Measurements from ENCODE around the gene DCXR.

The DCXR gene

DNA sequence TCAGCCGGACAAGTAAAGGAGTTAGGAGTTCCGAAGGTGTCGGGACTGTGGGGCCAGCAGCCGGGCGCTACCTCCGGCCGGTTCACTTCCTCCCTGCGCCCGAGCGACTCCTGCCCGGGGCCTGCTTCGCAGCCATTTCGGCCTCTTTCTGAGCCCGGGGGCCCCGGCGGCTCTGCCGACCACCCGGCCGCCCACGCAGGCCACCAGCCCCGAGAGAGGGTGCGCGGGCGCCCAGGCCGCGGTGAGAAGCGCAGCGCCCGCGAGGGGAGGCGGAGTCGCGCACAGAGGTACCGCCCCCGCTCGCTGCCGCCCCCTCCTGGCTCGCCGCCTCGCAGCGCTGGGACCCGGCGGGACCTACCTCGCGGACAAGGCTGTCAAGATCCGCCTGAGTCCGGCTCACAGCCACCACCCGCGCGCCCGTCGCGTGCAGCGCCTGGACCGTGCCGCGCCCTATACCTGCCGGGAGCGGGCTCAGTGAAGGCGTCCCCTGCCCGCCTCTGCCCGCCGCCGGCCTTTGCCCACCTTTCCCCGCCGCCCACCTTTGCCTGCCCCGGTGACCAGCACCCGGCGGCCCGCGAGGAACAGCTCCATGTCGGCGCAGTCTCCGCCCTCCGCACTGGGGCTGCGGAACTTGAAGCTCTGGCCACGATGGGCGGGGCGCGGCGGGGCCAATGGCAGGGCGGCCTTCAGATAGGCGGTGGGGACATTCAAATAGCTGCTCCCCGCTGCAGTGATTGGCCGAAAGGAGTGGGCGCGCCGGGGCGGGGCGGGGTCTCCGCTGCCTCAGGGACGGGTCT is at the start of gene DCXR:
Gene DCXR (minus strand): TSS at position 606 of the 797 bp plus-strand sequence. CDS start 15 bp downstream, at position 591.
- peak; percentile 96 for DNase-seq (ENCODE audit: low read depth)

DNA sequence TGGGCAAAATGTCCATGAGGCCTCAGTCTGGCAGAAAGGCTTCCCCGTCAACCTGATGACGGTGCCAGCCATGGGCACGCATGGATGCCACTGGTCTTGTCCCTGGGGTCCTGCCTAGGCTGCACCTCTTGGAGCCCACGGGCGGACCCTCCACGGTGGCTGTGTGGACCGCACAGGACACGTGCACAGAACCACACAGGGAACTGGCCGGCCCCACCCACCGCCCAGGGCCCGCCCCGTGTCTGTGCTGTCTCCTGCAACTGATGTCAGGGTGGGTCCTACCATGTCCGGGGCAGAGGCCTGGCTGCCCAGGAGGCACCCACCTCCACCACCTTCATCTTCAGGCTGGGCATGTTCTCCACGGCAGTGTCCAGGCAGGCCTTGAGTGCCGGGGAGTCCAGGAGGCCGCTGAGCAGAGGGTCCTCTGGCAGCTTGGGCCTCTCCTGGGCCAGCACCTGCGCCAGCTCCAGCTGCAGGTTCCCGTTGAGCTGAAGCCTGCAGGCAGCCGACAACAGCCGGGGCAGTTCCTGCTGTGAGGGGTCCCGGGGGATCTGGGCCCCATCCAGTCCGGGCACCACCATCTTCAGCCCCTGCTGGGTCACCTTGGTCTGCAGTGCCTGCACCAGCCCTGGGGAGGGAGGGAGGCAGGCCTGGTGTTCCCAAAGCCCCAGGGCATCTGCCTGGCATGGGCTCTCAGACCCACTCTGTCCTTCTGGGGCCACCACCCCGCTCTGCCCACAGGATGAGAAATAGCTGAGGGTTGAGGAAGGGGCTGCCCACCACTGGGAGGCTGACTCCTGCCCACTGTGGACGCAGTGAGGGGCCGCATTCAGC is 48.7 kb upstream of the DCXR start:
- no peak for DNase-seq (ENCODE audit: low read depth)

DNA sequence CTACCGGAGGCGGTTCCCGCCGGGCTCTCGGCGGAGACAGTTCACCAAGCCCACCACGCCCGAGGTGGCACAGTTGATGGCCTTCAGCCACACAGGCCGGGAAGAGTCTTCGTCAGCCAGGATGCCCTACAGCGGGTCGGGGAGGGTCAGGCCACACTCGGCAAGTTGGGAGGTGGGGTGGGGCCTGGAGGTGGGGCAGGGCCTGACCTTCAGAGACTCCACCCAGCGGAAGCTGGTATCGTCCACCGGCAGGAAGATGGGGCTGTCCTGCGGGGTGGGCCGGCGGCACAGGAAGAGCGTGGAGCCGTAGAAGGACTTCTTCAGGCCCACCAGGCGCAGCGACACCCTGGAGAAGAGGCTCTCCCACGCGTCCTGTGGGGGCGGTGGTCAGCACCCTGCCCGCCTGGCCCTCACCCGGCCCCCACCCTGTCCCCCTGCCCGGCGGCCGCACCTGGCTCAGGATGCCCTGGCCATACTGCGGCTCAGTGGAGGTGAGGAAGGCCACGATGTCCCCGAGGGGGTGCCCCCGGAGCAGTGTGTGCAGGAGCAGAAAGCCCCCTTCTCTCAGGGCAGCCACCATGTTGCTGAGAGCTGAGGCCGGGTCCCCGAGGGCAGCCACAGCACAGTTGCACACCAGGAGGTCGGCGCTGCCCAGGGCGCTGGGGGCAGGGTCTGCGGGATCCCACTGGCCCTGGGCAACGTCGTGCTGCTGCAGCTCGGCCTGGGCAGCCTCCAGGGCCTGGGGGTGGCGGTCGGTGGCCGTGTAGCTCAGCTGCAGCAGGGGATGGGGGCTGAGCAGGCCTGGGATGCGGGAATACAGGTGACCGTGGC is 47.7 kb upstream of the DCXR start:
- no peak for DNase-seq (ENCODE audit: low read depth)

DNA sequence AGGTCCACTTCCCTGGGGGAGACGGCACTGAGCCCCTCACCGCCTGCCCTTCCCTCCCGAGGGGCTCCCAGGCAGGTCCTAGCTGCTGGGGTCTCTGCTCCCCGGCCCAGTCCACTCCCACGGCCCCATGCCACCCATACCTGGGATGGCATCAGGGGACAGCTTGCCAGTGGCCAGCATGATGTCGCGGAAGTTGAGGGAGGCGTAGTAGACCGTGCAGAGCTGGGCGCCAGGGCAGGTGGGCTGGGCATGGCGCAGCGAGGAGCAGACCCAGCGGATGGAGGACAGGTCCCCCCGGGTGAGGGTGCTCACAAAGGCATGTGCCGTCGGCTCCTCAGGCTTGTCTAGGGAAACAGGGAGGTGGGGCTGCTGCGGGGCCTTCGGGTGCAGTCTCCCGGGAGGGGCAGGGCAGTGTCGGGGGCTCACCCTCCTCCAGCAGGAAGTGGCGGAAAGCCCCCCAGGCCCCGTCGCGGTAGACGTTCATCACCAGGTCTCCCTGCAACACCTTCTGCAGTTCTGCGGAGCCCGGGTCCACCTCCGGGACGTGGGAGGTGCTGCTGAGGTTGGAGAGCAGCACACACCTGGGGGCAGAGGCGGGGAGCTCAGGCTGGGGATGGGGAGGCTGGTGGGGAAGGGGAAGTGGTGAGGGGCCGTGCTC is 47.0 kb upstream of the DCXR start:
- DNase-seq (ENCODE audit: low read depth), result no peak

DNA sequence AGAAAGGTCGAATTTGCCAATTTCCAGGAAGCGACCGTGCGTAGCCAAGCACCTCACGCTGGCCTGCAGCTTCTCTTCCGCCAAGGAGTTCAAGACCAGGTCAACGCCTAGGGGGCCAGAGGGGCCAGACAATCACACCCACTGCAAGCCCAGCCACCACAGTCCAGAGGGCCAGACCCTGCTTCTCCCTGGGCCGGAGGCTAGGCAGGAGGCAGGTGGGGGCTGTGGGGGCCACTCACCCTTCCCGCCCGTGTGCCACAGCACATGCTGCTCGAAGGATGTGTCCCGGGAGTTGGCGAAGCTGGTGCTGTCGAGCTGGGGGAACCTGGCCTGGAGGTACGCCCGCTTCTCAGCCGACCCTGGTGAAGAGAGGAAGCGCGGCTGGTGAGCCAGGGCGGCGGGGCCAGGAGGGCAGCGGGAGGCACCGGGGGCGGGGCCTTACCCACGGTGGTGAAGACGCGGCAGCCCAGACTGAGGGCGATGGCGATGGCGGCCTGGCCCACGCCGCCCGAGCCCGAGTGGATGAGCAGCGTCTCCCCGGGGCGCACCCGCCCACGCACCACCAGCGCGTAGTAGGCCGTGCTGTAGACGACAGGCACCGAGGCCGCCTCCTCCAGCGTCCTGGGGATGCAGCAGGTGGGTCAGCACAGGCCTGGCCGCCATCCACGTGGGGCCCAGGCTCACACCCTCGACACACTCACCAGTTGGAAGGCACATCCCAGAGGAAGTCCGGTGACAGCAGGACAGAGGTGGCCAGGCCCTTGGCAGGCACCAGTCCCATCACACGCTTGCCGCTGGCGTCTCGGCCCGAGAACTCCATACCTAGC is 46.2 kb upstream of the DCXR start:
- no peak for DNase-seq (ENCODE audit: low read depth)

DNA sequence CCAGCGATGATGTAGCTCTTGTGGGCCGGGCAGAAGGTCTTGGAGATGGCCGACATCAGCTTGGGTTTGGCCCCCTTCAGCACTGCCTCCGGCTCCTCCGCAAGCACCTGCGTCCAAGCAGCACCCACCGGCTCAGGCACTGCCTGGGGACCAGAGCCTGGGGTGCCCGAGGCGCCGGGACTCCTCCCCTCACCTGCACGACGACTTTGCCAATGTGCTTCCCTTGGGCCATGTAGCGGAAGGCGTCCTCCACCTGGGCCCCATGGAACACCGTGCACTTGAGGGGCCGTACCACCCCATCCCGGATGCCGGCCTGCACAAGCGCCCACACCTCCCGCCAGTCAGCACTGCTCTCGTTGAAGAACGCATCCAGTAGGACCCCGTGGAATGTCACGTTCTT is 45.5 kb upstream of the DCXR start:
- no peak for DNase-seq (ENCODE audit: low read depth)

DNA sequence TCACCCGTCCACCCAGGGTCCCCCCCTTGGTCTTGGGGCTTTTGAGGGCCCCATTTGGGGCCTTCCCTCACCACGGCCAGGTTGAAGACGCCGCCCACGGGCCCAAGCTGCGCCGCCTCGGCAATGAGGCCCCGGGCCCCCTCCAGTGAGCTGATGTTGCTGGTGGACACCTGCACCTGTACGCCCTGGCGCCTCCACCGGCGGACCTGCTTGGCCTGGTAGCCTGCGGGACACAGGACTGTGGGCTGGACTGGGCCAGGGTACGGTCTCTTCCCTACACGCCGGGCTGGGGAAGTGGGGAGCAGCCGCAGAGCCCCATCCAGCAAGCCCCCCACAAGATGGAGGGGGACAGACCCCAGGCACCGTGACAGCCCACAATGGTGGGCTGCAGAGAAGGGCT is 45.0 kb upstream of the DCXR start:
- DNase-seq (ENCODE audit: low read depth), result no peak

DNA sequence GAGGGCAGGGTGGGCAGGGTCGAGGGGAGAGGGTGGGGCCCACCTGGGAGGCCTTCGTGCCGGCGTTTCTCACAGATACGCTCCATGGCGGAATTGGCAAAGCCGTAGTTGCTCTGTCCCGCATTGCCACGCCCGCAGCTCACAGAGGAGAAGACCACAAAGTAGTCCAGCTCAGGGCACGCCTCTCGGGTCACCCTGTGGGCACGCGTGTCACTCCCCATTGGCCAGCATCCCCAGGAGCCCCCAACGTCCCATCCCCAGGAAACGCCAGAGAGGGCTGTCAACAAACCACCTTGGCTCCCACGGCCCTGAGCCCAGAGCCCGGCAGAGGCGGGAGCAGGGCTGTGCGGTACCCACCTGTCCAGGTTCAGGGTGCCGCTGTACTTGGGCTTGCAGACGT is 44.5 kb upstream of the DCXR start:
- DNase-seq (ENCODE audit: low read depth), result no peak

DNA sequence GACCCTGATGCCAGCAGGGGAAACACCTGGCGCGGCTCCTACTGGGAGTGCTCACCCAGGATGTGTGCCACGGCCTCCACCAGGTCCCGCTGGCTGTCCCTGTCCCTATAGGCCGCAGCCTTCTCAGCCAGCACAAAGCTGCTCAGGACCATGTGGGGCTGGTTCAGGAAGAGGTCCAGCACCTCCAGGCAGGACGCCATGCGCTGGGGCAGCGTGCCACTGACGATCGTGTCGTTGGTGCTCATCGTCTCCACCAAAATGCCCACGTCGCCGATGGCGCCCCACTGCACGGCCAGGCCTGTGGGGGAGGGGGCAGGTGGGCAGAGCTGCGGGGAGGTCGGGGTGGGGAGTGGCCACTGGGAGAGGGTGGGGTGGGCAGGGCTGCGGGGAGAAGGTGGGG is 44.0 kb upstream of the DCXR start:
- no peak for DNase-seq (ENCODE audit: low read depth)

DNA sequence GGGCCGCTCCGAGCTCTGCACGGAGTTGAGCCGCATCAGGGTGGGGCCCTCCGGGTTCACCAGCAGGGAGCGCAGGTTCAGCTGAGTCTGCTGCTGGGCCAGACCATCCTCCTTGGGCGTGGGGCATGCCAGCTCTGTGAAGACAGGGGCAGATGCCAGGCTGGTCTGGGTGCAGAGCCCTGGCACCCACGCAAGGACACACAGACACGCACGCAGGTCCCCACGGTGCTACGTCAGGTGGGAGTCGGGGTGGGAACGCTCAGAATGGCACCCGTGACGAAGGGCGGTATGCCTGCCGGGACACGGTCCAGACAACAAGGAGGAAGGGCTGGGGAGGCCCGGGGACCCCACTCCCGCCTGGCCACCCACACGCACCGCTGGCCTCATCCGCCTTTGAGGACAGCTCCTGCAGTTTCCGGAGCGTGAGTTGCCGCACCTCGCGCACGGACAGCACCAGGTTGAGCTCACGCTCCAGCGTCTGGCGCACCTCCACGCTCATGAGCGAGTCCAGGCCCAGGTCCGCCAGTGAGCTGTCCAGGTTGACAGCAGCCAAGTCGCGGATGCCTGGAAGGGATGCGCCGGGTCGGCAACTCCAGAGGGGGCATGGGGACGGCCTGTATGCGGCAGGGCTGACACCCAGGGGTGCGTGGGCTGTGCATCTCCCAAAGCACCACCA is 43.4 kb upstream of the DCXR start:
- no peak for DNase-seq (ENCODE audit: low read depth)

DNA sequence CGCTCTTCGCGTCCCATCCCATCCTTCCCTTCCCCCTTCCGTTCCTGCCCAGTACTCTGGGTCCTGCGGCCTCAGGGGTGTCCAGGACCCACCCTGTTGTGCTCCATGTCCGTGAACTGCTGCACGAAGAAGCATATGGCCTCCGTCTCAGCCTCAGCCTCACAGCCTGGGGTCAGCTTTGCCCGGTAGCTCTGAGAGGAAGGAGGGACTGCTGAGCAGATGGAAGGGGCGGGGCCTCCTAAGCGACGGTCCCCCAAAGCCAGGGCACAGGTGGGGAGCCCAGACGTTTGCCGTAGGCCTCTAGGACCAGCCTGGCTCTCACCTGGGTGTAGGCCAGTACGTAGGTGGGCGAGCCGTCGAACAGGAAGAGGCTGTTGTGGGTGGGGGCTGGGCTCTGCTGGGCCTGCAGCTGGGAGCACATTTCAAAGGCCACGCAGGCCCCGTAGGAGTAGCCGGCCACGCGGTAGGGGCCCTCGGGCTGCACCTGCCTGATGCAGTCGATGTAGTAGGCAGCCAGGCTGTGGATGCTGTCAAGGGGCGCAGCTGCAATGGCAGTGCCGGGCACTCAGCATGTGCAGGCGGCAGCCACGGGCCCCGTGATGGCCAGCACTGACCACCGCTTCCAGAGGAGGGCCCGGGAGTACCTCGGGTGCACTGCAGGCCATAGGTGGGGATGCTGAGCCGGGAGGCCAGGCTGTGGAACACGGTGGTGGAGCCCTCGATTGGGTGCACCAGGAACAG is 42.7 kb upstream of the DCXR start:
- no peak for DNase-seq (ENCODE audit: low read depth)

DNA sequence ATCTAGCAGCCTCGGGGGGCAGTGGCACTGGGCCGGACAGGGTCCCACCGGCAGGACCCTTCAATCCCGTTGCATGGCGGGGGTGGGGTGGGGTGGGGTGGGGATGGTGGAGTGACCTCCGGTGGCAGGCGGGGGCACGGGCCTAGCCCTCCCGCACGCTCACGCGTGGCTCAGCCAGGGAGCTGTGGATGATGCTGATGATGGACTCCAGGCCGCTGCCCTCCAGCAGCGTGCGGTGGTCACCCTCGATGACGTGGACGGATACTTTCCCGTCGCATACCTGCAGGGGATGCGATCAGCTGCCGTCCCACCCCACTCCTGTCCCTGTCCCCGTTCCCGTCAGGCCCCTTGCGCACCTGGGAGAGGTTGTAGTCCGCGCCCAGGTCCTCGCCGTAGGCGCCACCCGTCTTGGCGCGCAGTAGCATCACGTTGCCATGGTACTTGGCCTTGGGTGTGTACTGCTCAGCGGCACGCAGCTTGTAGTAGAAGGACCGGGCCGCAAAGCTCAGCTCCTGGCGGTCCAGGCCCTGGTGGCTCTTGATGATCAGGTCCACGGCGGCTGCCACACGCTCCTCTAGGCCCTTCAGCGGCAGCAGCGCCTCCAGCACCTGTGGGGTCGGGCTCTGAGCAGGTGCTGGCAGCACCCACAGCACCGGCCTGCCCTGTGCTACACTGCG is 41.6 kb upstream of the DCXR start:
- no peak for DNase-seq (ENCODE audit: low read depth)

DNA sequence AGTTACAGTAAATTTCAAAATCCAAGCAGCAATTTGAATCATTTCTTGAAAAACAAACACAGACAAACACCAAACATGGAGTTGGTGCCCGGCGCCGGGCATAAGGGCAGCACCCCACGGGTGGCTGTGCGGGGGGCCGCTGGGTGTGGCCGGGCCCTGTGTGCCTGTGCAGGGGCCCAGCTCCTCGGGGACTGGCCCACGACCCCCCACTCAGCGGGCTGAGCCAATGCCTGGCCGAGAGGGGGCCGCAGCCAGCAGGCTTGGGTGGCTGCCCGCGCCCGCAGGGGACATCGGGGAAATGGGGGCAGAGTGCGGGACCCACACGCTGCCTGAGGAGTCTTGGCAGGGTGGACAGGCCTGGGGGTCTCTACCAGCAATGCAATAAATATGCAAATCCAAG is 40.9 kb upstream of the DCXR start:
- no peak for DNase-seq (ENCODE audit: low read depth)

DNA sequence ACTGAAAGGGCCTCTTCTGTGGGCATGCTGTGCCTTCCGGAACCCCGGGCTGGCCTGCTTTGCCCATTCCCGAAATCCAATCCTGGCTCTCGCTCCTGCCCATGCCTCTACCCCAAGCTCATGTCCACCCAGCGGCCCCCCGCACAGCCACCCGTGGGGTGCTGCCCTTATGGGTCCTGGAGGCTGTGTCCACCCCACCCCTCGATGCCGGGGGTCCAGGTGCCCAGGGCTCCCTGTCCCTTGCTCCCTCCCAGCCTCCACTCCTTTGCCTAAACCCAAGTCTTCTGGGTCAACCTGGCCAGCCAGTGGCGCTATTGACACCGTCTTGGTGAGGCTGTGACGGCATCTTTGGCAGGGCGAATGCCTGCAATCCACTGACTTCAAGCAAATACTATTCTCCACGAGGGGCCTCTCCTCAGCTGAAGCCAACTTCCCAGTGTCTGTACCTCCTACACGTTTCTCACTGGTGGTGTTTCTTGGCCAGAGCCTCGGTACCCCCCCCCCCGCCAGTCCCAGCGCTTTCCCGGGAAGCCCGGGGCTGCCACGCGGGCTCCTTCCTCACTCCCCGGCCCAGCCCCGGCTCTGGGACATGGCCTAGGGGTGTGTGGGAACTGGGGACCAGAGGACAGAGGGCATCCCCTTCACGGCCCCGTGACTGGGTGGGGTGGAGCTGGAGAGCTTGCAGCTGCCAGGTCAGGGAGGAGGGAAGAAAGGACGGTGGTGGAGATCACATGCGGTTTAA is 40.3 kb upstream of the DCXR start:
- DNase-seq (ENCODE audit: low read depth), result no peak

DNA sequence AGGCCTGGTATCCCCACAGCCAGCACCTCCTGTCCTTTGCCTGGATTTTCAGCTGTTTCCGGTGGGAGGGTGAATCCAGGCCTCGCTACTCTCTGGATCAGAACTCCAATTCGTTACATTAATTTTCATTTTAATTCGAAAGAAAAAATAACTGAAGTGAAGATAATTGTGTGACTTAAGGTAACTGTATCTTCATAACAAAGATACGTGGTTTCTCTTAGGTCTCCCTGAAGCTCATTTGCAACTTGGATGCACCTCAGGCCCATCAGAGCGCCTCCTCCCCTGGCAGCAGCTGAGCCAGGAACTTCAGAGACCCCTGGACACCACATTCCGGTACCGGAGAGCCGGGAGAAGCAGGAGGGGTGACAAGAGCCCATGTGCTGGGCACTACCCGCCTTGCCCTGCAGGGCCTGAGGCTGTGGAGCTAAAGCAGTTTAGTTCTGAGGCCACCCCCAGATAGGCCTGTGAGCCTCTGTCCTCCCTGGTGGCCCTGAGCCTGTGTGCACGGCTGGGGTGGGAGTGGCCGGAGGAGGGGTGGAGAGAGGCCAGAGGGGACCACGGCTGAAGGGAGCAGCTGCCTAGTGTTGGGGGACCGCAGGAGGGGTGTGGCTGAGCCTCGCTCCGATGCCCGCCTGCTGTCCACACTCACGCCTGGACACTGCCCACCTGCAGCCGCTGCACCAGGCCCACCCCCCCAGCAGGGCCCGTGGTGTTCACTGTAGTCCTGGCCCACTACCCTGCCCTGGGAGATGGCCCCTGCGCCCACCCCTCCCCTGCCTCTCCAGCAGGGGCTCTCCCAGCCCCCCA is 39.5 kb upstream of the DCXR start:
- DNase-seq (ENCODE audit: low read depth), result no peak

DNA sequence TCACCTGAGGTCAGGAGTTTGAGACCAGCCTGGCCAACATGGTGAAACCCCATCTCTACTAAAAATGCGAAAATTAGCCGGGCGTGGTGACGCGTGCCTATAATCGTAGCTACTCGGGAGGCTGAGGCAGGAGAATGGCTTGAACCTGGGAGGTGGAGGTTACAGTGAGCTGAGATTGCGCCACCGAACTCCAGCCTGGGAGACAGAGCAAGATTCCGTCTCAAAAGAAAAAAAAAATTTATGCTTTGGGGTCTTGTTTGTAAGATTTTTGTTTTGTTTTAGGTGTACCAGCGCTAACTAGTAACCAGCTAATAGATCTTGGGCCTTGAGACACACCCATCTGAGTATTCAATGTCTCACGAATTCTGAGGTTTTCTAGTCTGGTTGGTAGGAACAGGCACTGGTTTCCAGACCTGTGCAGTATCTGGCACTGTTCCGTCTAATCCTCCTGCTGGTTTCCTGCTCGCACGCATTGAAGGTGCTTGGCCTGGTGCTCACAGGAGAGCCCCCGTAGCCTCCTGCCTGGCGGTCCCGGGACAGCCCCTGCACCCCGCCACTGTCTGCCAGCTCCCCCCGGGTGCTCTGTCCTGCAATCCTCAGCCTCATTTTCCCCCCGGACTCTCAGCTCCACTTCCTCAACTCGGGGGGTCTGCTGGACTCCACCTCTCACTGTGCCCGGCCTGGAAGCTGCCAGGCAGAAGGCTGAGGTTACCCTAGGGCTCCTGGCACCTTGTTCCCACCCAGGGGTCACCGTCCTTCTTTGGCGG is 38.7 kb upstream of the DCXR start:
- no peak for DNase-seq (ENCODE audit: low read depth)

DNA sequence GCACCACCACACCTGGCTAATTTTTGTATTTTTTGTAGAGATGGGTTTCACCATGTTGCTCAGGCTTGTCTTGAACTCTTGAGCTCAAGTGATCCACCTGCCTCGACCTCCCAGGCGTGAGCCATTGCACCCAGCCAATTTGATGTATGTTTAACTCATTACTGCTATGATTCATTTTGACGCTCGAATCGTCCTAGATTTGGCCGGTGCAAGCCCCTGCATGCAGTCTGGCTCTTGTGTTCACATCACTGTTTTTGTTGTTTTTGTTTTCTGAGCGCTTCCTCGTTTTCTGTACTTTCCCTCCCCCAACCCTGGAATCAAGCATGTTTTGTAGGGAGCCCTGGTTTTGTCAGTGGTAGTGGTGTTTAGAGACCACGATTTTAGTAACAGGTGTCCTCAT is 35.9 kb upstream of the DCXR start:
- no peak for DNase-seq (ENCODE audit: low read depth)
